Measurements from ENCODE around the gene AP1G2. TPM values are rescaled to one million over a fixed set of nuclear protein-coding genes. Genes with fewer than 3 reads are reported as not detected.

Gene AP1G2
- total RNA-seq, 1 experiment from 2014 or later: 155 TPM

DNA sequence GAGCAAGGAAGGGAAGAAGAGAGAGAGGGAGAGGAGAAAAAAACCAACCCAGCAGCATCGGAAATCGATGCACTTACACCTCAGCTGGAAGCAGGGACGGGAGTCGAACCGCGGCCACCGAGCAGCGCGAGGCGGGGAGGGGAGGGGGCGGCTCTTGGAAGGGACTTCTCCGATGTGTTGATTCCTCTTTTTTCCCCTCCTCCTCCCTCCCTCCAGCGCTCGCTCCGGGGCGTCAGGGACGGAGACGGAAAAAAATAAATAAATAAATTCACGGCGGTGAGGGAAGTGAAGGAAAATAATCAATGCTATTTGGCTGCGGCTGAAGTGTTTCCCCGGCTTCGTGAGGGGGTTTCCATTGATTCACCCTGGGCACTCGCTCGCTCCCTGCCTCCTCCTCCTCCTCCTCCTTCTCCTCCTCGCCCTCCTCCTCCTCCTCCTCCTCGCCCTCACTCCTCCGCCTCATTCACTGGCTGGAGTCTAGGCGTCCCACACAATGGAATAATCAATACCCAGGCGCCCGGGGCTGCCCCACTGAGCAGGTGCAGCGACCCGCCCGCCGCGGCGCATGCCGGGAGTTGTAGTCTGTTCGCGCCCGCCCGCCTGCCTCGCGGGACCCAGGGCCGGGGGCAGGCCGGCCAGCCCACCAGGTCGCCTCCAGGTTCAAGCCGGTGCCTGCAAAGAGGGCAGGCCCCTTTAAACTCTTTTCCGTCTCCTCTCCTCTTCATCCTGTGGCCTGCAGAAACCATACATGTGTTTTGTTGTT lies 16.1 kb downstream of the AP1G2 start, which contains the start of gene ZFHX2 (continued):
- no peak for TF ChIP-seq CTCF (IDR thresholded peaks at IDR 0.05 in 2 of 3, conservative IDR thresholded peaks at IDR 0.05 in 1 of 3; ENCODE audit: borderline replicate concordance in 1 of 3, insufficient read depth in 1 of 3, low read depth in 2 of 3, low read length in 2 of 3)

GRCh38 chr14:23550812-23551265 lies 16.8 kb downstream of the AP1G2 start:
- RAD21 ChIA-PET (ENCODE audit: low non-redundant PET in 1 of 2, low total read pairs in 2 of 2, uncharacterized antibody in 2 of 2, unreplicated experiment in 2 of 2): no interaction called here
- Histone ChIP-seq H3K9me2 (ENCODE audit: insufficient read depth) (no peaks in the 10 kb centered on the region), H3K4me3 (replicated peaks in 1 of 2; ENCODE audit: low read depth in 1 of 2, low read length in 2 of 2) (peak overlapping the region; percentile 60 to 68), H3K4me1 (ENCODE audit: control insufficient read depth in 1 of 2, insufficient read depth in 2 of 2, low read length in 2 of 2) (peaks cover 3 to 24% of the 10 kb centered on the region in 2 experiments; a peak in 3 of 4 replicates), H3K79me2 (ENCODE audit: insufficient read depth, low read length) (no peaks in the 10 kb centered on the region), H3K27me3 (ENCODE audit: insufficient read depth, low read length) (no peaks in the 10 kb centered on the region), H3K36me3 (ENCODE audit: control insufficient read depth in 1 of 2, insufficient read depth in 2 of 2, low read length in 2 of 2) (no peaks in the 10 kb centered on the region), H3K9me3 (ENCODE audit: control insufficient read depth in 1 of 2, insufficient read depth in 1 of 2, low read depth in 1 of 2, low read length in 2 of 2) (no peaks in the 10 kb centered on the region), H4K20me1 (ENCODE audit: insufficient read depth) (no peaks in the 10 kb centered on the region), H3K4me2 (ENCODE audit: low read length) (peak overlapping the region; percentile 89), H3K27ac (ENCODE audit: low read depth, low read length) (peak overlapping the region; percentile 33), H2AFZ (ENCODE audit: low read depth, low read length, poor library complexity, severe bottlenecking) (no peak overlapping the region), H3K9ac (ENCODE audit: low read length) (peak overlapping the region; percentile 50)
- no peak for DNase-seq (ENCODE audit: low read depth, low spot score)
- BruUV-seq (replicated peaks): no TSS peak
- CTCF ChIA-PET: no interaction called here
- intact Hi-C loops (cut with micrococcal nuclease): loop anchor here (1.0 kb wide), 1 partner anchor 82 kb away; the partner anchor contains the start of gene NGDN
- POLR2A ChIA-PET: no interaction called here
- TF ChIP-seq SP1 (IDR thresholded peaks at IDR 0.05; ENCODE audit: low read depth) (no peak), POLR2A (IDR thresholded peaks at IDR 0.05; ENCODE audit: borderline replicate concordance, extremely low read depth, insufficient read depth, insufficient read length) (no peak), ZNF274 (IDR thresholded peaks at IDR 0.05; ENCODE audit: low read depth, low read length) (no peak), JUND (IDR thresholded peaks at IDR 0.05) (no peak), RAD21 (IDR thresholded peaks at IDR 0.05; ENCODE audit: low read depth) (no peak), ELF1 (IDR thresholded peaks at IDR 0.05; ENCODE audit: borderline replicate concordance, low read depth) (no peak), CBX3 (IDR thresholded peaks at IDR 0.05; ENCODE audit: low read depth) (no peak), CEBPB (IDR thresholded peaks at IDR 0.05; ENCODE audit: low read depth) (no peak), EGR1 (IDR thresholded peaks at IDR 0.05; ENCODE audit: low read depth) (no peak), ZBTB33 (IDR thresholded peaks at IDR 0.05; ENCODE audit: extremely low read depth, insufficient replicate concordance, low read length) (no peak), POLR2AphosphoS5 (IDR thresholded peaks at IDR 0.05; ENCODE audit: low read depth, low read length) (no peak), SIN3A (IDR thresholded peaks at IDR 0.05; ENCODE audit: low read depth) (no peak), REST (IDR thresholded peaks at IDR 0.05; ENCODE audit: low read depth) (no peak), YY1 (IDR thresholded peaks at IDR 0.05; ENCODE audit: extremely low read depth, insufficient replicate concordance, low read depth, low read length) (no peak), EZH2phosphoT487 (IDR thresholded peaks at IDR 0.05; ENCODE audit: borderline replicate concordance) (no peak)
- ATAC-seq: peak; percentile 7
